Smooth muscle cell (in vitro differentiated cells): ENCODE results near the gene NBAS. TPM values are rescaled to one million over a fixed set of nuclear protein-coding genes. Genes with fewer than 3 reads are reported as not detected.

Experiments
- DNase-seq: peaks from one replicate; lab custom pipeline; 2025; ENCODE audit not compliant: unreplicated experiment; lab: John Stamatoyannopoulos, UW
- H2AFZ ChIP-seq: fragments of 200-600 bp; sonication (generic); 2 replicates; pipeline ENCODE4 v1.6.0; 2016; ENCODE audit warnings: antibody characterized with exemption, low read depth, mild to moderate bottlenecking
- H3F3A ChIP-seq: fragments of 200-600 bp; sonication (generic); 2 replicates; pipeline ENCODE4 v1.6.0; 2017; ENCODE audit warnings: antibody characterized with exemption, low read depth
- H3K27ac ChIP-seq: fragments of 200-600 bp; sonication (generic); 2 replicates; pipeline ENCODE4 v1.5.1; 2016; ENCODE audit warnings: low read depth, mild to moderate bottlenecking
- H3K27me3 ChIP-seq: fragments of 200-600 bp; sonication (generic); 2 replicates; pipeline ENCODE4 v1.6.1; 2016; ENCODE audit warnings: low read depth, mild to moderate bottlenecking
- H3K36me3 ChIP-seq: fragments of 200-600 bp; sonication (generic); 2 replicates; pipeline ENCODE4 v1.5.1; 2016; ENCODE audit warnings: low read depth
- H3K4me1 ChIP-seq: fragments of 200-600 bp; sonication (generic); 2 replicates; pipeline ENCODE4 v1.5.1; 2016; ENCODE audit warnings: low read depth
- H3K4me2 ChIP-seq: fragments of 200-600 bp; sonication (generic); 2 replicates; pipeline ENCODE4 v1.6.0; 2016; ENCODE audit warnings: mild to moderate bottlenecking
- H3K4me3 ChIP-seq: fragments of 200-600 bp; sonication (generic); 2 replicates; pipeline ENCODE4 v1.5.1; 2016; ENCODE audit warnings: mild to moderate bottlenecking
- H3K79me2 ChIP-seq: fragments of 200-600 bp; sonication (generic); 2 replicates; pipeline ENCODE4 v1.6.0; 2016; ENCODE audit warnings: low read depth, mild to moderate bottlenecking
- H3K9ac ChIP-seq: fragments of 200-600 bp; sonication (generic); 2 replicates; pipeline ENCODE4 v1.6.0; 2016; ENCODE audit warnings: low read depth
- H3K9me3 ChIP-seq: fragments of 200-600 bp; sonication (generic); replicated peaks from 2 replicates; pipeline ENCODE4 v1.5.1; 2016; ENCODE audit warnings: low read depth
- H4K20me1 ChIP-seq: fragments of 200-600 bp; sonication (generic); 2 replicates; pipeline ENCODE4 v1.6.0; 2016; ENCODE audit warnings: low read depth
- CTCF ChIP-seq: fragments of 200-600 bp; sonication (generic); IDR thresholded peaks from 2 replicates; pipeline ENCODE4 v1.5.1; 2017; ENCODE audit warnings: borderline replicate concordance, mild to moderate bottlenecking, antibody characterized with exemption; ENCODE audit not compliant: insufficient read depth, poor library complexity, severe bottlenecking
- WGBS: methylation state at CpG from one replicate; pipeline ENCODE4 v1.1.7; 2016; ENCODE audit warnings: low lambda C conversion rate; 5-methylcytosine and 5-hydroxymethylcytosine counted together
- polyA plus RNA-seq: library from polyadenylated mRNA; unstranded; fragments of >200 nt; fragmentation: Nextera tagmentation; extraction: Ambion mirVana; gene quantifications from 2 replicates; pipeline ENCODE4 v1.2.1, GENCODE V29; 2016
- total RNA-seq: library from RNA; depleted of rRNA; stranded (reverse); fragments of >200 nt; gene quantifications from 2 replicates; pipeline ENCODE4 v1.2.3, GENCODE V29; 2014

Gene NBAS
- total and polyA plus RNA-seq, 2 experiments from 2014 or later: 31.2 to 51.1 TPM

- H3K79me2 ChIP-seq: no peaks in the 10 kb centered on the region
- no peaks in the 10 kb centered on the region for H3K9me3 ChIP-seq
- H3K27me3 ChIP-seq: no peaks in the 10 kb centered on the region
- no peak overlapping the region for H3K9ac ChIP-seq
- no peak for DNase-seq
- 98% methylated on average over 2 of the region's 2 CpGs for WGBS
- H3K4me2 ChIP-seq: no peak overlapping the region
- TF ChIP-seq CTCF: no peak
- peaks cover 4% of the 10 kb centered on the region for H3K36me3 ChIP-seq
- H3F3A ChIP-seq: no peaks in the 10 kb centered on the region
- H3K4me1 ChIP-seq: no peaks in the 10 kb centered on the region
- no peak overlapping the region for H3K27ac ChIP-seq
- peaks cover 4% of the 10 kb centered on the region for H4K20me1 ChIP-seq
- no peak overlapping the region for H2AFZ ChIP-seq
- H3K4me3 ChIP-seq: no peak overlapping the region
These were observed 193.4 kb downstream of the NBAS start for GRCh38 chr2:15367715-15368114.

GRCh38 chr2:15367205-15367604 lies 193.9 kb downstream of the NBAS start:
- TF ChIP-seq CTCF: no peak
- no peak overlapping the region for H3K4me2 ChIP-seq
- H3K9ac ChIP-seq: no peak overlapping the region
- WGBS: 93% methylated on average over 3 of the region's 3 CpGs
- H2AFZ ChIP-seq: no peak overlapping the region
- no peaks in the 10 kb centered on the region for H3F3A ChIP-seq
- H4K20me1 ChIP-seq: peaks cover 4% of the 10 kb centered on the region
- H3K9me3 ChIP-seq: no peaks in the 10 kb centered on the region
- peaks cover 4% of the 10 kb centered on the region for H3K36me3 ChIP-seq
- H3K4me3 ChIP-seq: no peak overlapping the region
- no peak for DNase-seq
- H3K27ac ChIP-seq: no peak overlapping the region
- no peaks in the 10 kb centered on the region for H3K4me1 ChIP-seq
- H3K79me2 ChIP-seq: no peaks in the 10 kb centered on the region
- H3K27me3 ChIP-seq: no peaks in the 10 kb centered on the region

DNA sequence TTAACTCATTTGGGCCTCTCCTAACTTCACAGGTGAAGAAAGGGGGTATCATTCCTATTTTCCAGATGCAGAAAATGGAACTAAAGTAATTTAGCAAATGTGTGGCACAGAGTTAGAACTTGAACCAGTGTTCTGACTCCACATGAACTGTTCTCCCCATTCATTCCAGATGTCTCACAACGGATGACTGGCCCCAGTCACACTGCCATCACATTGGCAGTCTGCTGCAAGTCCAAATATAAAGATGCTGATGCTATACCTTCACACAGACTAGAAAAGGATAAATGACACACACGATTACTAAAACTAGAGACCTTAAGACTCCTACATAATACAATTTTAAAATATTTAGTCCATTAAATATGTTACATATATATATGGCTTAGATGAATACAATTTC lies 195.7 kb downstream of the NBAS start:
- Histone ChIP-seq H2AFZ (no peak overlapping the region), H4K20me1 (peaks cover 7% of the 10 kb centered on the region), H3K9ac (no peak overlapping the region), H3K4me1 (no peaks in the 10 kb centered on the region), H3F3A (no peaks in the 10 kb centered on the region), H3K9me3 (no peaks in the 10 kb centered on the region), H3K79me2 (no peaks in the 10 kb centered on the region), H3K36me3 (peaks cover 4% of the 10 kb centered on the region), H3K4me3 (no peak overlapping the region), H3K27me3 (no peaks in the 10 kb centered on the region), H3K4me2 (no peak overlapping the region), H3K27ac (no peak overlapping the region)
- no peak for DNase-seq
- WGBS: 86% methylated on average over 2 of the region's 2 CpGs
- no peak for TF ChIP-seq CTCF

DNA sequence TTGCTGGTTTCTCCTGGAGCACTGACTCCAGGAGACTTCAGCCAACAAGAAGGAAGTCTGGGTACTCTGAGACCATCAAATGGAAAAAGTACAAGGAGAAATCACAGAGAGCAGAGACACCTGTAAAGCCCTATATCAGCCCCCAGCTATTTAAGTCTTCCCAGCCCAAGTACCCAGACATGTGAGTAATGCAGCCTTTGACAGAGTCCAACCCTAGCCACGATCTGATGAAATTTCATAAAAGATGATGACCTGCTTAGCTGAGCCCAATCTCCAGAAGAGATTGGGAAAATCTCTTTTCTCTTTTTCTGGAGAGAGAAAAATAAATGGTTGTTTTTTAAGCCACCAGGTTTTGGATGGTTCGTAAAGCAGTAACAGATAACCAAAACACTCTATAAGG lies 196.6 kb downstream of the NBAS start:
- H3K9ac ChIP-seq: no peak overlapping the region
- 93% methylated on average over 2 of the region's 2 CpGs for WGBS
- H3K27me3 ChIP-seq: no peaks in the 10 kb centered on the region
- no peaks in the 10 kb centered on the region for H3F3A ChIP-seq
- H3K79me2 ChIP-seq: no peaks in the 10 kb centered on the region
- no peak overlapping the region for H3K4me2 ChIP-seq
- H4K20me1 ChIP-seq: peaks cover 7% of the 10 kb centered on the region
- H3K4me1 ChIP-seq: no peaks in the 10 kb centered on the region
- TF ChIP-seq CTCF: no peak
- peaks cover 4% of the 10 kb centered on the region for H3K36me3 ChIP-seq
- no peaks in the 10 kb centered on the region for H3K9me3 ChIP-seq
- no peak overlapping the region for H3K27ac ChIP-seq
- H2AFZ ChIP-seq: no peak overlapping the region
- DNase-seq: no peak
- no peak overlapping the region for H3K4me3 ChIP-seq
